Ishikawa (cell line): Measurements from ENCODE around the gene BTBD9.

Source experiments
- CEBPB ChIP-seq: IDR thresholded peaks from 2 replicates; pipeline ENCODE4 v1.6.1; 2012
- CREB1 ChIP-seq: IDR thresholded peaks from 2 replicates; pipeline ENCODE4 v1.6.1; 2012; ENCODE audit warnings: low read depth
- EGR1 ChIP-seq: IDR thresholded peaks from 2 replicates; pipeline ENCODE4 v1.6.1; 2012
- EP300 ChIP-seq: IDR thresholded peaks from 2 replicates; pipeline ENCODE4 v1.6.1; 2012; ENCODE audit warnings: borderline replicate concordance
- FOXM1 ChIP-seq: IDR thresholded peaks from 2 replicates; pipeline ENCODE4 v1.6.1; 2012; ENCODE audit warnings: low read depth, borderline replicate concordance
- MAX ChIP-seq: IDR thresholded peaks from 2 replicates; pipeline ENCODE4 v1.6.1; 2012
- NFIC ChIP-seq: IDR thresholded peaks from 2 replicates; pipeline ENCODE4 v1.6.1; 2012
- RAD21 ChIP-seq: IDR thresholded peaks from 2 replicates; pipeline ENCODE4 v1.6.1; 2012; ENCODE audit warnings: low read depth
- REST ChIP-seq: IDR thresholded peaks from 2 replicates; pipeline ENCODE4 v1.6.1; 2012; ENCODE audit warnings: low read depth, mild to moderate bottlenecking
- TAF1 ChIP-seq: IDR thresholded peaks from 2 replicates; pipeline ENCODE4 v1.6.1; 2012; ENCODE audit warnings: low read depth, mild to moderate bottlenecking
- TCF12 ChIP-seq: IDR thresholded peaks from 2 replicates; pipeline ENCODE4 v1.6.1; 2012; ENCODE audit warnings: low read depth
- TEAD4 ChIP-seq: IDR thresholded peaks from 2 replicates; pipeline ENCODE4 v1.6.1; 2012
- USF1 ChIP-seq: IDR thresholded peaks from 2 replicates; pipeline ENCODE4 v1.6.1; 2012
- YY1 ChIP-seq: IDR thresholded peaks from 2 replicates; pipeline ENCODE4 v1.6.1; 2012; ENCODE audit warnings: low read depth
- ZBTB7A ChIP-seq: IDR thresholded peaks from 2 replicates; pipeline ENCODE4 v1.6.1; 2012; ENCODE audit warnings: low read depth

Gene BTBD9

GRCh38 chr6:38391206-38391605 lies 248.5 kb downstream of the BTBD9 start:
- no peak for TF ChIP-seq NFIC
- TF ChIP-seq RAD21 = no peak
- TF ChIP-seq YY1 = no peak
- TF ChIP-seq TEAD4 = no peak
- no peak for TF ChIP-seq CREB1
- no peak for TF ChIP-seq FOXM1
- no peak for TF ChIP-seq ZBTB7A
- no peak for TF ChIP-seq CEBPB
- no peak for TF ChIP-seq TAF1
- TF ChIP-seq USF1 = no peak
- no peak for TF ChIP-seq REST
- no peak for TF ChIP-seq EP300

GRCh38 chr6:38389875-38390274 lies 249.9 kb downstream of the BTBD9 start:
- no peak for TF ChIP-seq NFIC
- no peak for TF ChIP-seq TAF1
- TF ChIP-seq TCF12 = no peak
- TF ChIP-seq TEAD4 = no peak
- no peak for TF ChIP-seq REST
- TF ChIP-seq EGR1 = no peak
- no peak for TF ChIP-seq YY1
- TF ChIP-seq MAX = no peak
- TF ChIP-seq FOXM1 = no peak
- no peak for TF ChIP-seq CREB1
- TF ChIP-seq RAD21 = no peak
- no peak for TF ChIP-seq CEBPB
- no peak for TF ChIP-seq EP300
- no peak for TF ChIP-seq ZBTB7A
- no peak for TF ChIP-seq USF1

- TF ChIP-seq CREB1 = no peak
- TF ChIP-seq EP300 = no peak
- TF ChIP-seq FOXM1 = no peak
- no peak for TF ChIP-seq RAD21
- TF ChIP-seq USF1 = no peak
- no peak for TF ChIP-seq ZBTB7A
- no peak for TF ChIP-seq YY1
- no peak for TF ChIP-seq MAX
- no peak for TF ChIP-seq TCF12
Measured at GRCh38 chr6:38387971-38388370, 251.8 kb downstream of the BTBD9 start.

GRCh38 chr6:38387461-38387860 lies 252.3 kb downstream of the BTBD9 start:
- TF ChIP-seq USF1 (no peak), MAX (no peak), RAD21 (no peak), FOXM1 (no peak), YY1 (no peak), REST (no peak), ZBTB7A (no peak), CREB1 (no peak), NFIC (no peak), TCF12 (no peak), EGR1 (no peak), CEBPB (no peak), TAF1 (no peak), TEAD4 (no peak), EP300 (no peak)
